Gastrocnemius medialis (tissue), 4 donors: ENCODE data around the gene TMIE. TPM values are rescaled to one million over a fixed set of nuclear protein-coding genes. Genes with fewer than 3 reads are reported as not detected.
A peak's percentile ranks its signal among the peaks of the same experiment; 100 is the strongest.

ENCODE experiments used
- ATAC-seq, 2 donors: fragments of 150-250 bp; one replicate each; pipeline ENCODE4 v1.9.1; 2016
- DNase-seq, 2 donors: peaks; one replicate each; pipeline ENCODE4 v3.0.0-alpha.2; 2019
- H3K27ac ChIP-seq, 4 donors: fragments of 200-600 bp; sonication (generic); 1 replicate in 1 of 4; 2 replicates in 3 of 4; pipeline ENCODE4 v1.5.1; 2016 to 2018; ENCODE audit warnings: mild to moderate bottlenecking in 2 of 4, moderate library complexity in 1 of 4
- H3K27me3 ChIP-seq, 3 donors: fragments of 200-600 bp; sonication (generic) in 2 of 3; 1 replicate in 1 of 3; 2 replicates in 2 of 3; pipeline versions ENCODE4 v1.5.1 to v1.6.0; 2016 to 2019; ENCODE audit warnings: mild to moderate bottlenecking in 1 of 3, moderate library complexity in 1 of 3
- H3K36me3 ChIP-seq, 2 donors: fragments of 200-600 bp; sonication (generic) in 1 of 2; one replicate each; pipeline ENCODE4 v1.5.1; 2017 to 2018
- H3K4me1 ChIP-seq, 2 donors: fragments of 200-600 bp; sonication (generic) in 1 of 2; one replicate each; pipeline ENCODE4 v1.5.1; 2016 to 2017; ENCODE audit warnings: mild to moderate bottlenecking in 2 of 2
- H3K4me3 ChIP-seq, 4 donors: fragments of 200-600 bp; sonication (generic) in 3 of 4; 1 replicate in 1 of 4; 2 replicates in 3 of 4; pipeline ENCODE4 v1.5.1; 2016 to 2019; ENCODE audit warnings: mild to moderate bottlenecking in 2 of 4
- H3K9me3 ChIP-seq, 3 donors: fragments of 200-600 bp; sonication (generic) in 2 of 3; 1 replicate in 1 of 3; 2 replicates in 2 of 3; pipeline ENCODE4 v1.5.1; 2016 to 2019
- POLR2A ChIP-seq, 2 donors: fragments of 450-650 bp; IDR thresholded peaks; one replicate each; pipeline ENCODE4 v1.6.1; 2017; ENCODE audit warnings: antibody characterized with exemption in 2 of 2, mild to moderate bottlenecking in 2 of 2, moderate library complexity in 2 of 2
- in situ Hi-C, 4 donors: fragments of 200-750 bp; cut with MboI; loops; one replicate each; pipeline versions ENCODE4 v1.15.0 to v1.8.0; 2017; ENCODE audit warnings: low sequenced_read_pairs in 4 of 4
- intact Hi-C: fragments of 100-400 bp; cut with DNase I; formaldehyde crosslinking; loops from one replicate; pipeline ENCODE4 v1.15.1; 2023; ENCODE audit warnings: low total_unique reads
- total RNA-seq, 4 donors: library from RNA; depleted of rRNA; stranded (reverse); fragments of >200 nt; gene quantifications; one replicate each; pipeline versions ENCODE4 v1.1.0 to v1.2.3, GENCODE V29; 2016
- TF ChIP-seq, protein P1 (sequence below), 5 experiments: fragments of 450-650 bp in 3 of 5; fragments of 200-600 bp in 2 of 5; sonication (generic) in 2 of 5; IDR thresholded peaks in 4 of 5; conservative IDR thresholded peaks in 1 of 5; 1 replicate in 4 of 5; 2 replicates in 1 of 5; pipeline ENCODE4 v1.5.1; 2016 to 2019; ENCODE audit warnings: antibody characterized with exemption in 5 of 5, mild to moderate bottlenecking in 3 of 5, moderate library complexity in 3 of 5

The TMIE gene
- total RNA-seq, 4 donors from 2014 or later: 0.20 to 0.26 (median 0.22) TPM; not detected in 1

DNA sequence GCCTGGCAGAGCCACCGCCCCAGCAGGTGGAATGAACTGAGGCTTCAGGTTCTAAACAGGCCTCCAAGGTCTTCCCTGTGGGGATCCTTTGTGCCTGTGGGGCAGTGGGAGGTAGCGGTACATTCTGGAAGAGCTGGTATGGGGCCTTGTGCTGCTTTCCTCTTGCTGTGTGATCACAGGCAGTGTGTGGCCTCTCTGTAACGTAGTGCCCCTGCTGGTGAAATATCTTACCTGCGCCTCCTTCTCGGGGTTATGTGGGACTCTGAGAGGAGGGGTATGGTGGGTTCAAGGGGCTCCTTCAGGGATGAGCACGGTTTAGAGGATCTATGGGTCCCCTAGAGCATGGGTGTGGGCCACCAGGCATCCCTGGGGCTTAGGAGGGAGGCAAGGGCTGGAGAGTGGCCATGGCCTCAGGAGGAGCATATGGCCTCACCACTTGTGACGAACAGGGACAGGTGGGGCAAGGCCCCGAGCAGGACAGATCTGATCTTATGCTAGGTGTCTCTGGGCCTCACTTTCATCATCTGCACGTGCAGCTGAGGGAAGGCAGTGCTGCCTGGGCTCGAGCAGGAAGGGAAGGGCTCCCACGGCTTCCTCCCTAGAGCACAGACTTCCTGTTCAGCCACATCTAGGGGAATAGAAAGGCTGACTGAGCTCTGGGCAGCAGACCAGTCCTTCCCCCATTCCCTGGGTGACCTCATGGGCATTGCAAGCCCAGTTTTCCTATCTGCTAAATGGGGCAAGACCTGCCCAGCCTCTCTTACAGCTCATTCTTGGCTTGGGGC, 5.8 kb upstream of the TMIE start:
- TF ChIP-seq, protein P1, sequence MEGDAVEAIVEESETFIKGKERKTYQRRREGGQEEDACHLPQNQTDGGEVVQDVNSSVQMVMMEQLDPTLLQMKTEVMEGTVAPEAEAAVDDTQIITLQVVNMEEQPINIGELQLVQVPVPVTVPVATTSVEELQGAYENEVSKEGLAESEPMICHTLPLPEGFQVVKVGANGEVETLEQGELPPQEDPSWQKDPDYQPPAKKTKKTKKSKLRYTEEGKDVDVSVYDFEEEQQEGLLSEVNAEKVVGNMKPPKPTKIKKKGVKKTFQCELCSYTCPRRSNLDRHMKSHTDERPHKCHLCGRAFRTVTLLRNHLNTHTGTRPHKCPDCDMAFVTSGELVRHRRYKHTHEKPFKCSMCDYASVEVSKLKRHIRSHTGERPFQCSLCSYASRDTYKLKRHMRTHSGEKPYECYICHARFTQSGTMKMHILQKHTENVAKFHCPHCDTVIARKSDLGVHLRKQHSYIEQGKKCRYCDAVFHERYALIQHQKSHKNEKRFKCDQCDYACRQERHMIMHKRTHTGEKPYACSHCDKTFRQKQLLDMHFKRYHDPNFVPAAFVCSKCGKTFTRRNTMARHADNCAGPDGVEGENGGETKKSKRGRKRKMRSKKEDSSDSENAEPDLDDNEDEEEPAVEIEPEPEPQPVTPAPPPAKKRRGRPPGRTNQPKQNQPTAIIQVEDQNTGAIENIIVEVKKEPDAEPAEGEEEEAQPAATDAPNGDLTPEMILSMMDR (IDR thresholded peaks at IDR 0.05 in 4 of 5, conservative IDR thresholded peaks at IDR 0.05 in 1 of 5): peak in 3 of 5 experiments; percentile 33 to 55 (median 38)
- TF ChIP-seq POLR2A (IDR thresholded peaks at IDR 0.05): no peak
- DNase-seq (peak; percentile 72 to 83), ATAC-seq (peak; percentile 29 to 33)
- no peaks in the 10 kb centered on the region for H3K27me3 ChIP-seq
- peaks cover 62% of the 10 kb centered on the region in 2 donors for H3K4me1 ChIP-seq
- no peaks in the 10 kb centered on the region for H3K36me3 ChIP-seq
- in situ Hi-C loops: loop anchor here in 1 of 4 donors (25.0 kb wide), 1 partner anchor 317 kb away; no protein-coding TSS in a partner anchor
- intact Hi-C loops: loop anchor here (2.0 to 10.0 kb wide), 2 partner anchors 129 to 1089 kb away; partner anchors contain the start of genes LRRC2 and SMARCC1
- no peak overlapping the region for H3K4me3 ChIP-seq
- H3K27ac ChIP-seq: peak overlapping the region; percentile 93 to 97 (median 96)
- H3K9me3 ChIP-seq: no peaks in the 10 kb centered on the region

DNA sequence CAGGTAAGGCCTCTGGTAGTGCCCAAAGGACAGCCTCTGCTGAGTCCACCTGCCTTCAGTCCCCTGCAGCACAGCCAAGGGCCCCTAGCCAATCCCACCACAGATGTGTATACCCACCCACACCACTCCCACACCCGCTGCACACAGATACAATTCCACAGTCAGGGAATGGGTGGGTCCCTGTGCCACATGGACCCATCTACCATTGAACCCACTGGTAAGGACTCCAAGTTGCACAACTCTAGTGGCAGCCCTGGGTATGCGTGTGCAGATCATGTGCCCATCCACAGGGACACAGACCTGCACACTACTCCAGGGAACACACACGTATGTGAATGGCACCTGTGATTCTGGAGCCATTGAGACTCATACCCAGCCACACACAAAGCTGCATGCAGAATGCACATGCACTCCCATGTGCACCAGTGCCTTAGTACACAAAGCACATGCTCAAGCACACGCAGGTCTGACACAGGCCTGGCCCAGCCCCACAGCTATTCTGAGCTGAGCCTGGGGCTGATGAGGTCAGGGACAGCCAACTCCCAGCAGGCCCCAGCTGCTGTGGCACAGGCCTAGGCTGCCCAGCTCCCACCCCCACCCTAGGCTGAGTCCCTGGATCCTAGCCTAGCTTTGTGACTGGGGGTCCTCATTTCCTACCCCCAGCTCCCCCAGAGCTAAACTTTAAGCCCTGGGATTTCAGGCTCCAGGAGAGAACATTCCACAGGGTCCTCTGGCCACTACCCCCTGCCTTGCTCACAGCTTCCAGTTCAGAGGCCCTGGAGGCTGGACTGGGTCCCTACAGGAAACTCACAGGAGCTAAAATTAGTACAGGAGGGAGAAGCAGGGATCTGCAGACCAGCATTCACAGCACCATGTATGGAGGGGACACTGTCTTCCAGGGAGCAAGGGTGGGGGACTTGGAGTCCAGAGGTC, 5.0 kb upstream of the TMIE start:
- ATAC-seq (peak; percentile 55), DNase-seq (peak; percentile 81 to 90)
- intact Hi-C loops: loop anchor here (2.0 to 10.0 kb wide), 2 partner anchors 129 to 1089 kb away; partner anchors contain the start of genes LRRC2 and SMARCC1
- peaks cover 66 to 67% of the 10 kb centered on the region in 2 donors for H3K4me1 ChIP-seq
- TF ChIP-seq, protein P1 (IDR thresholded peaks at IDR 0.05 in 4 of 5, conservative IDR thresholded peaks at IDR 0.05 in 1 of 5): peak; percentile 32 to 55 (median 35)
- peak; percentile 18 to 40 for TF ChIP-seq POLR2A (IDR thresholded peaks at IDR 0.05)
- H3K9me3 ChIP-seq: no peaks in the 10 kb centered on the region
- H3K27ac ChIP-seq: peak overlapping the region; percentile 93 to 97 (median 96)
- no peaks in the 10 kb centered on the region for H3K27me3 ChIP-seq
- H3K36me3 ChIP-seq: no peaks in the 10 kb centered on the region
- no peak overlapping the region for H3K4me3 ChIP-seq
- in situ Hi-C loops: loop anchor here in 1 of 4 donors (25.0 kb wide), 1 partner anchor 316 kb away; no protein-coding TSS in a partner anchor

DNA sequence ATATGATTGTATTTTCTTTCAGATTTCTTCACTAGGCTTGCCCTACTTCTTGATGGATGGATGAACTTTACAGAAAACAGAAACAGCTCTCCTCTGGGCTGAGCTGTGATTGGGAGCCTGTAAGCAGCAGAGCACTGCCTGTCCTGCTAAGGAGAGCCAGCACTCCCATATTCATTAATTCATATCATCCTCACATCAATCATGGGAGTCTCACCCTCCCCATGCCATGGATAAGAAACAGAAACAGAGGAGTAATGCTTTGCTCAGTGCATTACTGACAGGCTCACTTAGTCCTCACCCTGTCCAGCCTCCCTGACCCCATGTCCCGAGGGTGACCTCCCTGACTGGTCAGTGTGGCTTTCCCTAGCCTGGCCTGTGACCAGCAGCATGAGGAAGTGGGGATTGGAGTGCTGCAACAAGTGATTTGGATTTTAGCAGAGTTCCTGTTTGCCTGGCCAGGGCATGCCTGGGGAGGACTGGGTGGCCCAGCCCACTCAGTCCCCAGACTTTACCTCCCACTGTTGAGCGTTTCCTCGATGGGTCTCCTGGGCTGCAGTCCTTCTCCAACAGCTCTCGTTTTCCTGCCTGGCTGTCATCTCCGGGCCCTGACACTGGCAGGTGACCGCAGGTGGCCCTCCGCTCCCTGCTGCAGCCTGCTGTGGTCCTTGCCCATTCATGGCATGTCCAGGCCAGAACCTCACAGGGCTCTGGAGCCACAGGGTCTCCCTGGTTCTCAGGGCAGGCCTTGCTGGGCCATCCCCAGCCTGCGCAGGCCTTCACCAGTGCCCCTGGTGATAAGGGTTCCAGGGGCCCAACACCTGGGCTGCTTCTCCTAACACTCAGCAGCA, 1.3 kb upstream of the TMIE start:
- Histone ChIP-seq H3K4me1 (peaks cover 47 to 53% of the 10 kb centered on the region in 2 donors), H3K36me3 (no peaks in the 10 kb centered on the region), H3K27ac (peak overlapping the region; percentile 32 to 55 (median 38)), H3K4me3 (no peak overlapping the region), H3K9me3 (no peaks in the 10 kb centered on the region), H3K27me3 (no peaks in the 10 kb centered on the region)
- DNase-seq (peak; percentile 40 to 62), ATAC-seq (no peak)
- intact Hi-C loops: loop anchor here (5.0 to 10.0 kb wide), 2 partner anchors 622 to 1085 kb away; partner anchors contain the start of gene SMARCC1
- TF ChIP-seq, protein P1 (IDR thresholded peaks at IDR 0.05 in 4 of 5, conservative IDR thresholded peaks at IDR 0.05 in 1 of 5): no peak
- no peak for TF ChIP-seq POLR2A (IDR thresholded peaks at IDR 0.05)
- in situ Hi-C loops: loop anchor here (5.0 to 25.0 kb wide), 4 partner anchors 212 to 637 kb away; no protein-coding TSS in a partner anchor
